K562 (cell line): ENCODE measurements around the gene COL6A1. TPM values are rescaled to one million over a fixed set of nuclear protein-coding genes. Genes with fewer than 3 reads are reported as not detected.

Source experiments
- EWSR1 ChIP-seq: fragments of 450-650 bp; IDR thresholded peaks from 2 replicates; pipeline ENCODE4 v1.6.1; 2018; ENCODE audit warnings: borderline replicate concordance, mild to moderate bottlenecking, low read depth, moderate library complexity; ENCODE audit not compliant: partially characterized antibody
- POLR2A ChIP-seq: fragments of 450-650 bp; conservative IDR thresholded peaks from 2 replicates; pipeline ENCODE4 v1.6.1; 2016
- POLR3G ChIP-seq: IDR thresholded peaks from 2 replicates; pipeline ENCODE4 v1.6.1; 2011; ENCODE audit not compliant: insufficient read length, insufficient replicate concordance; ENCODE audit errors: extremely low read depth
- PPARD ChIP-seq: fragments of 250-450 bp; sonication (Bioruptor Pico); IDR thresholded peaks from 2 replicates; pipeline ENCODE4 v1.8.0; 2022; ENCODE audit warnings: inconsistent platforms, mild to moderate bottlenecking, moderate library complexity
- RBFOX2 ChIP-seq: fragments of 200-400 bp; formaldehyde crosslinking; IDR thresholded peaks from 2 replicates; pipeline ENCODE4 v1.6.1; 2017; ENCODE audit warnings: low read depth, mild to moderate bottlenecking, low read length, moderate library complexity
- polyA plus RNA-seq, 8 experiments: library from polyadenylated mRNA; depleted of rRNA in 4 of 8; stranded (reverse) in 5 of 8; unstranded in 3 of 8; fragments of >200 nt; fragmentation: Nextera tagmentation in 2 of 8; fragmentation: Illumina TruSeq in 1 of 8; extraction: Ambion mirVana in 2 of 8; extraction: Trizol in 1 of 8; gene quantifications; 2 replicates each; pipeline versions ENCODE4 v1.2.1 to v1.2.3, GENCODE V29; 2011 to 2014; ENCODE audit warnings: inconsistent platforms in 1 of 8, missing spikeins in 1 of 8
- total RNA-seq, 7 experiments: library from RNA; depleted of rRNA in 6 of 7; stranded (reverse); fragments of >200 nt in 6 of 7; fragmentation: Illumina TruSeq in 2 of 7; extraction: Trizol in 2 of 7; gene quantifications; 2 replicates each; pipeline versions ENCODE4 v1.2.1 to v1.2.3, GENCODE V29; 2011 to 2021; ENCODE audit warnings: low replicate concordance in 1 of 7
- TF ChIP-seq, protein P1 (sequence below): conservative IDR thresholded peaks from 2 replicates; pipeline ENCODE4 v1.6.1; 2011; ENCODE audit warnings: low read depth, mild to moderate bottlenecking, low read length; ENCODE audit not compliant: control insufficient read depth
- TF ChIP-seq, protein P2 (sequence below): sonication (generic); formaldehyde crosslinking; IDR thresholded peaks from 2 replicates; pipeline ENCODE4 v1.8.1; 2023; ENCODE audit warnings: mild to moderate bottlenecking, missing genetic modification reagents, moderate library complexity
- TF ChIP-seq, protein P3 (sequence below): fragments of 450-650 bp; formaldehyde crosslinking; IDR thresholded peaks from 2 replicates; pipeline ENCODE4 v1.4.0; 2020; ENCODE audit warnings: mild to moderate bottlenecking
- TF ChIP-seq, protein P4 (sequence below): fragments of 250-450 bp; sonication (Bioruptor Pico); IDR thresholded peaks from 2 replicates; pipeline ENCODE4 v1.4.0; 2020

Gene COL6A1
- total and polyA plus RNA-seq, 9 of the 15 experiments (the other 6 are each of a cell fraction or from before 2014, with no cell fraction given), result 0.07 to 1.3 (median 0.14) TPM; not detected in 3

DNA sequence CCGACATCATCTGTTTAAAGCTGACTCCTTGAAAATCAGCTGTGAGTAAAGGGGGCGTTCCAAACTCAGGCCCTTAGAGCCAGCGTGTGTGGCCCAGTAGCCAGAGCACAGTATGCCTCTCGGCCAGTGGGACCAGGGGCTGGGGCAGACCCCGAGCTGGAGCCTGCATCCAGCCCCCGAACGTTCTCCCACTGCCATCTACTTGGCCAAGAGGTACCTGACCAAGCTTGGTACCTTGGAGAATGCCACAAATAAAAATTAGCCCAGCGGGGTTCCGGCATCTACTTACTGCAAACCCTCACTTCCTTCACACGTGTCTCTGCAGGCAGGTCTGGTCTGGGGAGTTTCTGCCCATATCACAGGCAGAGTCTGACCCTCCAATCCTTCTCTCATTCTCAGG, 59.6 kb downstream of the COL6A1 start (continued):
- TF ChIP-seq, protein P1, sequence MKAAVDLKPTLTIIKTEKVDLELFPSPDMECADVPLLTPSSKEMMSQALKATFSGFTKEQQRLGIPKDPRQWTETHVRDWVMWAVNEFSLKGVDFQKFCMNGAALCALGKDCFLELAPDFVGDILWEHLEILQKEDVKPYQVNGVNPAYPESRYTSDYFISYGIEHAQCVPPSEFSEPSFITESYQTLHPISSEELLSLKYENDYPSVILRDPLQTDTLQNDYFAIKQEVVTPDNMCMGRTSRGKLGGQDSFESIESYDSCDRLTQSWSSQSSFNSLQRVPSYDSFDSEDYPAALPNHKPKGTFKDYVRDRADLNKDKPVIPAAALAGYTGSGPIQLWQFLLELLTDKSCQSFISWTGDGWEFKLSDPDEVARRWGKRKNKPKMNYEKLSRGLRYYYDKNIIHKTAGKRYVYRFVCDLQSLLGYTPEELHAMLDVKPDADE, result no peak
- no peak for TF ChIP-seq EWSR1
- no peak; the same call in 1 of the 2 replicates for TF ChIP-seq POLR2A
- TF ChIP-seq, protein P2, sequence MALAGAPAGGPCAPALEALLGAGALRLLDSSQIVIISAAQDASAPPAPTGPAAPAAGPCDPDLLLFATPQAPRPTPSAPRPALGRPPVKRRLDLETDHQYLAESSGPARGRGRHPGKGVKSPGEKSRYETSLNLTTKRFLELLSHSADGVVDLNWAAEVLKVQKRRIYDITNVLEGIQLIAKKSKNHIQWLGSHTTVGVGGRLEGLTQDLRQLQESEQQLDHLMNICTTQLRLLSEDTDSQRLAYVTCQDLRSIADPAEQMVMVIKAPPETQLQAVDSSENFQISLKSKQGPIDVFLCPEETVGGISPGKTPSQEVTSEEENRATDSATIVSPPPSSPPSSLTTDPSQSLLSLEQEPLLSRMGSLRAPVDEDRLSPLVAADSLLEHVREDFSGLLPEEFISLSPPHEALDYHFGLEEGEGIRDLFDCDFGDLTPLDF, result no peak
- TF ChIP-seq, protein P3, sequence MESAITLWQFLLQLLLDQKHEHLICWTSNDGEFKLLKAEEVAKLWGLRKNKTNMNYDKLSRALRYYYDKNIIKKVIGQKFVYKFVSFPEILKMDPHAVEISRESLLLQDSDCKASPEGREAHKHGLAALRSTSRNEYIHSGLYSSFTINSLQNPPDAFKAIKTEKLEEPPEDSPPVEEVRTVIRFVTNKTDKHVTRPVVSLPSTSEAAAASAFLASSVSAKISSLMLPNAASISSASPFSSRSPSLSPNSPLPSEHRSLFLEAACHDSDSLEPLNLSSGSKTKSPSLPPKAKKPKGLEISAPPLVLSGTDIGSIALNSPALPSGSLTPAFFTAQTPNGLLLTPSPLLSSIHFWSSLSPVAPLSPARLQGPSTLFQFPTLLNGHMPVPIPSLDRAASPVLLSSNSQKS (CRISPR knock-in tag), result no peak
- TF ChIP-seq RBFOX2, result peak; percentile 35; the same call in 1 of the 2 replicates
- no peak for TF ChIP-seq POLR3G
- TF ChIP-seq PPARD, result no peak
- TF ChIP-seq, protein P4, sequence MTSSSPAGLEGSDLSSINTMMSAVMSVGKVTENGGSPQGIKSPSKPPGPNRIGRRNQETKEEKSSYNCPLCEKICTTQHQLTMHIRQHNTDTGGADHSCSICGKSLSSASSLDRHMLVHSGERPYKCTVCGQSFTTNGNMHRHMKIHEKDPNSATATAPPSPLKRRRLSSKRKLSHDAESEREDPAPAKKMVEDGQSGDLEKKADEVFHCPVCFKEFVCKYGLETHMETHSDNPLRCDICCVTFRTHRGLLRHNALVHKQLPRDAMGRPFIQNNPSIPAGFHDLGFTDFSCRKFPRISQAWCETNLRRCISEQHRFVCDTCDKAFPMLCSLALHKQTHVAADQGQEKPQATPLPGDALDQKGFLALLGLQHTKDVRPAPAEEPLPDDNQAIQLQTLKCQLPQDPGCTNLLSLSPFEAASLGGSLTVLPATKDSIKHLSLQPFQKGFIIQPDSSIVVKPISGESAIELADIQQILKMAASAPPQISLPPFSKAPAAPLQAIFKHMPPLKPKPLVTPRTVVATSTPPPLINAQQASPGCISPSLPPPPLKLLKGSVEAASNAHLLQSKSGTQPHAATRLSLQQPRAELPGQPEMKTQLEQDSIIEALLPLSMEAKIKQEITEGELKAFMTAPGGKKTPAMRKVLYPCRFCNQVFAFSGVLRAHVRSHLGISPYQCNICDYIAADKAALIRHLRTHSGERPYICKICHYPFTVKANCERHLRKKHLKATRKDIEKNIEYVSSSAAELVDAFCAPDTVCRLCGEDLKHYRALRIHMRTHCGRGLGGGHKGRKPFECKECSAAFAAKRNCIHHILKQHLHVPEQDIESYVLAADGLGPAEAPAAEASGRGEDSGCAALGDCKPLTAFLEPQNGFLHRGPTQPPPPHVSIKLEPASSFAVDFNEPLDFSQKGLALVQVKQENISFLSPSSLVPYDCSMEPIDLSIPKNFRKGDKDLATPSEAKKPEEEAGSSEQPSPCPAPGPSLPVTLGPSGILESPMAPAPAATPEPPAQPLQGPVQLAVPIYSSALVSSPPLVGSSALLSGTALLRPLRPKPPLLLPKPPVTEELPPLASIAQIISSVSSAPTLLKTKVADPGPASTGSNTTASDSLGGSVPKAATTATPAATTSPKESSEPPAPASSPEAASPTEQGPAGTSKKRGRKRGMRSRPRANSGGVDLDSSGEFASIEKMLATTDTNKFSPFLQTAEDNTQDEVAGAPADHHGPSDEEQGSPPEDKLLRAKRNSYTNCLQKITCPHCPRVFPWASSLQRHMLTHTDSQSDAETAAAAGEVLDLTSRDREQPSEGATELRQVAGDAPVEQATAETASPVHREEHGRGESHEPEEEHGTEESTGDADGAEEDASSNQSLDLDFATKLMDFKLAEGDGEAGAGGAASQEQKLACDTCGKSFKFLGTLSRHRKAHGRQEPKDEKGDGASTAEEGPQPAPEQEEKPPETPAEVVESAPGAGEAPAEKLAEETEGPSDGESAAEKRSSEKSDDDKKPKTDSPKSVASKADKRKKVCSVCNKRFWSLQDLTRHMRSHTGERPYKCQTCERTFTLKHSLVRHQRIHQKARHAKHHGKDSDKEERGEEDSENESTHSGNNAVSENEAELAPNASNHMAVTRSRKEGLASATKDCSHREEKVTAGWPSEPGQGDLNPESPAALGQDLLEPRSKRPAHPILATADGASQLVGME (CRISPR knock-in tag), result no peak
